Measurements from ENCODE around the gene NIPAL3. TPM values are rescaled to one million over a fixed set of nuclear protein-coding genes. Genes with fewer than 3 reads are reported as not detected.

Gene NIPAL3
- total RNA-seq, 1 donor from 2014 or later: 21.3 TPM

GRCh38 chr1:24383381-24383940, 32.1 kb upstream of the NIPAL3 start:
- DNase-seq (ENCODE audit: low spot score in 2 of 2, unreplicated experiment in 2 of 2): no peak
- no peaks in the 10 kb centered on the region for H3K27me3 Mint-ChIP-seq (ENCODE audit: low read depth)
- no peaks in the 10 kb centered on the region for H3K9me3 Mint-ChIP-seq
- TF ChIP-seq CTCF (IDR thresholded peaks at IDR 0.05; ENCODE audit: unreplicated experiment): no peak
- H3K36me3 Mint-ChIP-seq: peaks cover 10% of the 10 kb centered on the region
- no peak overlapping the region for H3K27ac Mint-ChIP-seq
- H3K4me1 Mint-ChIP-seq: peaks cover 10% of the 10 kb centered on the region
- no peak overlapping the region for H3K4me3 Mint-ChIP-seq

- peaks cover 10% of the 10 kb centered on the region for H3K36me3 Mint-ChIP-seq
Measured at GRCh38 chr1:24384251-24385090, 31.1 kb upstream of the NIPAL3 start.

DNA sequence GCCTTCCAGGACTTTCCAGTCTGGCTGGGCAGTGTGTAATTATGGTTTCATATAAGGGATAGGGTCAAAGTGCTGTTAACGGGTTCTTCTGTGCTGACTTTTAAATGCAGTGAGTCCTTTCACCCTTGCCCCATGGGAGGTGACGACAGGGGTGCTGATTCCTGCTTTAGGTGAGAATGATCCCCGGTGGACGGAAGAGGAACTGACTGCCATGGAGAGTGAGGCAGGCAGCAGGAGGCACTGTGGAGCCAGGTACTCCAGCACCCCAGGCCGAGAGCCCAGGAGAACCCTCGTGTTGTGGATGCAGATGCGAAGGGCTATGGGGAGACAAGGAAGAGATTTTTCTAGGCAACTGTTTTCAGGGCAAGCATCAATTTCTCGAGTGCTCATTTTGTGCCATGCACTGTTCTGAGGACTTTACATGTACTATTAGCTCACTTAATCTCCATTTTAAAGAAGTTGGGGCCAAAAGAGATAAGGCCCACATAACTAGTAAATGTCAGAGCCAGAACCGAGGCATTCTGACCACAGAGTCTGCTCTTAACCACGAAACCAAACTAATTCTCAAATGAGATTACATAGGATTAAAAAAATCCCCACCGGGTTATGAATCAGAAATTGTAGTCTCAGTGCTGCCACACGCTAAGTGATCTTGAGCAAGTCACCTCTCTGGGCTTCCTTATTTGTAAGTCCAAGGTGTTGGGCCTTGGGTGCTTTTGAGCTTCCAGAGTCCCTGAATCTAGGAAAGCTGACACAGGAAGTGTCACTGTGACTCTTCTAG, 30.3 kb upstream of the NIPAL3 start:
- no peak for TF ChIP-seq CTCF (IDR thresholded peaks at IDR 0.05; ENCODE audit: unreplicated experiment)
- Mint-ChIP-seq H3K9me3 (no peaks in the 10 kb centered on the region), H3K4me1 (peaks cover 13% of the 10 kb centered on the region), H3K4me3 (no peak overlapping the region), H3K27ac (no peak overlapping the region), H3K27me3 (ENCODE audit: low read depth) (no peaks in the 10 kb centered on the region), H3K36me3 (peaks cover 10% of the 10 kb centered on the region)
- no peak for DNase-seq (ENCODE audit: low spot score in 2 of 2, unreplicated experiment in 2 of 2)

More at GRCh38 chr1:24384251-24385090, 31.1 kb upstream of the NIPAL3 start:
- no peaks in the 10 kb centered on the region for H3K9me3 Mint-ChIP-seq
- peaks cover 11% of the 10 kb centered on the region for H3K4me1 Mint-ChIP-seq
- no peak for TF ChIP-seq CTCF (IDR thresholded peaks at IDR 0.05; ENCODE audit: unreplicated experiment)
- no peaks in the 10 kb centered on the region for H3K27me3 Mint-ChIP-seq (ENCODE audit: low read depth)
- H3K27ac Mint-ChIP-seq: no peak overlapping the region
- no peak overlapping the region for H3K4me3 Mint-ChIP-seq
- no peak for DNase-seq (ENCODE audit: low spot score in 2 of 2, unreplicated experiment in 2 of 2)

DNA sequence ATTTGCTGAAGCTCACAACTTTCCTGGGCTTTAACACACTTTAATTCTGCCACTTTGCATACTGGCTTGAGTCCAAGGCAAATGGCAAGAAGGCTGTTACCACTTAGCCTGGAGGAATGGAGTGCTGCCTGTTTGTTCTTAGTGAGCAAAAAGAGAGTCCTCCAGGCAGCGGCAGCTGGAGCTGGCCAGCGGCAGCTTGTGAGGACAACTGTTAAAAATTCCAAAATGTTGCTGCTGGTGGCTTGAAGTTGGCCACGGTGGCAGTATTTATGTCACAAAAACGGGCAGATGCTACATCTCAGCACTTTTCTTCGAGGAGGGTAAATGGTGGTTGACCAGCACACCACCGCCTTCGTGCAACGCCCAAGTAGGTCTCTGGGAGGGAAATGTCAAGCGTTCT, 29.4 kb upstream of the NIPAL3 start:
- H3K27me3 Mint-ChIP-seq (ENCODE audit: low read depth): no peaks in the 10 kb centered on the region
- DNase-seq (ENCODE audit: low spot score in 2 of 2, unreplicated experiment in 2 of 2): no peak
- H3K27ac Mint-ChIP-seq: no peak overlapping the region
- no peaks in the 10 kb centered on the region for H3K9me3 Mint-ChIP-seq
- no peak for TF ChIP-seq CTCF (IDR thresholded peaks at IDR 0.05; ENCODE audit: unreplicated experiment)
- H3K4me1 Mint-ChIP-seq: peaks cover 14% of the 10 kb centered on the region
- no peak overlapping the region for H3K4me3 Mint-ChIP-seq
- H3K36me3 Mint-ChIP-seq: peaks cover 10% of the 10 kb centered on the region

DNA sequence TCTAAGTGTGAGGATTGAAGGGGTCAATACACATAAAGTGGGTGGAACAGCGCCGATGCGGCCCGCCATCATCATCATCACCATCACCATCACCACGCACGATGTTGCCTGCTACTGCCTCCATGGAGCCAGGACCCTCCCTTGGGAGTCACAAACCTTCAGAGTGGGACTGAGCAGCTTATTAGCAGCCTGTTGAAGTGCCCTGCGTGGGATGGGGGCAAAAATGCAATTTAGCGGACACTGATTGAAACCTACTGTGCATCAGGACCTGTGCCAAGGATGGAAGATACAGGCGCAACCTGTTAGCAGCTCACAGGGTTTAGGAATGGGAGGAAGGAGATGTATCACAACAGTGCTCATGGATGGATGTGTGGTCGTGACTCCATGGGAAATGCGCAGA, 28.7 kb upstream of the NIPAL3 start:
- no peak for TF ChIP-seq CTCF (IDR thresholded peaks at IDR 0.05; ENCODE audit: unreplicated experiment)

More for the DNA sequence above, 28.7 kb upstream of the NIPAL3 start:
- H3K9me3 Mint-ChIP-seq: no peaks in the 10 kb centered on the region
- H3K27ac Mint-ChIP-seq: no peak overlapping the region
- peaks cover 20% of the 10 kb centered on the region for H3K4me1 Mint-ChIP-seq
- DNase-seq (ENCODE audit: low spot score in 2 of 2, unreplicated experiment in 2 of 2): no peak
- H3K27me3 Mint-ChIP-seq (ENCODE audit: low read depth): no peaks in the 10 kb centered on the region
- no peak overlapping the region for H3K4me3 Mint-ChIP-seq
- peaks cover 10% of the 10 kb centered on the region for H3K36me3 Mint-ChIP-seq

Data from mesothelial cell of epicardium (in vitro differentiated cells).